Retinal pigment epithelial cell (primary cell): ENCODE data around the gene CSPG5.

Experiments
- DNase-seq: peaks from one replicate; pipeline ENCODE4 v3.0.0-alpha.2; 2010; ENCODE audit warnings: low read depth
- H3K4me3 ChIP-seq: 2 replicates; pipeline ENCODE4 v1.5.1; 2011; ENCODE audit warnings: mild to moderate bottlenecking, low read length, control low read depth, moderate library complexity
- CTCF ChIP-seq: conservative IDR thresholded peaks from 2 replicates; pipeline ENCODE4 v1.5.1; 2011; ENCODE audit warnings: low read depth, low read length, control low read depth, inconsistent platforms

CSPG5 gene

GRCh38 chr3:47588587-47588986, 9.9 kb upstream of the CSPG5 start:
- no peak overlapping the region for H3K4me3 ChIP-seq
- no peak for TF ChIP-seq CTCF
- DNase-seq: no peak

GRCh38 chr3:47588053-47588452, 9.4 kb upstream of the CSPG5 start:
- H3K4me3 ChIP-seq: no peak overlapping the region
- TF ChIP-seq CTCF: no peak
- no peak for DNase-seq

- no peak for TF ChIP-seq CTCF
- no peak overlapping the region for H3K4me3 ChIP-seq
- no peak for DNase-seq
These were observed 8.1 kb upstream of the CSPG5 start for GRCh38 chr3:47586746-47587145.

GRCh38 chr3:47583320-47584075, 4.8 kb upstream of the CSPG5 start:
- no peak overlapping the region for H3K4me3 ChIP-seq
- TF ChIP-seq CTCF: no peak
- DNase-seq: no peak

- no peak overlapping the region for H3K4me3 ChIP-seq
- TF ChIP-seq CTCF: no peak
These were observed 3.2 kb upstream of the CSPG5 start for GRCh38 chr3:47581835-47582234.

GRCh38 chr3:47581422-47581821, 2.8 kb upstream of the CSPG5 start:
- no peak overlapping the region for H3K4me3 ChIP-seq
- no peak for TF ChIP-seq CTCF
- no peak for DNase-seq

More at GRCh38 chr3:47581835-47582234, 3.2 kb upstream of the CSPG5 start:
- DNase-seq: no peak

GRCh38 chr3:47580481-47580880, 1.8 kb upstream of the CSPG5 start:
- DNase-seq: no peak
- TF ChIP-seq CTCF: no peak
- H3K4me3 ChIP-seq: no peak overlapping the region
